IMR-90 (cell line): ENCODE measurements around the gene COL4A2.

Experiments
- BHLHE40 ChIP-seq: fragments of 150-350 bp; IDR thresholded peaks from 2 replicates; pipeline ENCODE4 v1.6.1; 2016; ENCODE audit warnings: mild to moderate bottlenecking, low read depth, low read length
- CEBPB ChIP-seq: IDR thresholded peaks from 2 replicates; pipeline ENCODE4 v1.6.1; 2012; ENCODE audit warnings: low read depth, low read length, improper control_type of control experiment
- FOS ChIP-seq: fragments of 150-350 bp; IDR thresholded peaks from 2 replicates; pipeline ENCODE4 v1.6.1; 2016; ENCODE audit warnings: low read depth, low read length
- MAFK ChIP-seq: IDR thresholded peaks from 2 replicates; pipeline ENCODE4 v1.6.1; 2012; ENCODE audit warnings: low read depth, low read length, improper control_type of control experiment
- MXI1 ChIP-seq: IDR thresholded peaks from 2 replicates; pipeline ENCODE4 v1.6.1; 2012; ENCODE audit warnings: low read depth, mild to moderate bottlenecking, low read length, moderate library complexity, borderline replicate concordance
- NFE2L2 ChIP-seq: fragments of 150-350 bp; IDR thresholded peaks from 2 replicates; pipeline ENCODE4 v1.6.1; 2016; ENCODE audit warnings: low read depth, mild to moderate bottlenecking, low read length
- POLR2A ChIP-seq: IDR thresholded peaks from 2 replicates; pipeline ENCODE4 v1.6.1; 2012; ENCODE audit warnings: mild to moderate bottlenecking, low read depth, low read length
- RAD21 ChIP-seq: IDR thresholded peaks from 2 replicates; pipeline ENCODE4 v1.6.1; 2012; ENCODE audit warnings: low read length, improper control_type of control experiment
- RCOR1 ChIP-seq: IDR thresholded peaks from 2 replicates; pipeline ENCODE4 v1.6.1; 2012; ENCODE audit warnings: mild to moderate bottlenecking, low read length, improper control_type of control experiment; ENCODE audit not compliant: insufficient replicate concordance
- RFX5 ChIP-seq: IDR thresholded peaks from 2 replicates; pipeline ENCODE4 v1.8.0; 2012; ENCODE audit warnings: low read depth, mild to moderate bottlenecking, low read length, moderate library complexity
- SMC3 ChIP-seq: fragments of 150-350 bp; IDR thresholded peaks from 2 replicates; pipeline ENCODE4 v1.6.1; 2016; ENCODE audit warnings: low read depth, mild to moderate bottlenecking, antibody characterized with exemption, low read length, moderate library complexity
- TF ChIP-seq, protein P1 (sequence below): conservative IDR thresholded peaks from 2 replicates; pipeline ENCODE4 v1.5.1; 2012; ENCODE audit warnings: mild to moderate bottlenecking, low read depth, low read length, improper control_type of control experiment
- TF ChIP-seq, protein P2 (sequence below): fragments of 150-350 bp; IDR thresholded peaks from 2 replicates; pipeline ENCODE4 v1.6.1; 2017; ENCODE audit warnings: mild to moderate bottlenecking, antibody characterized with exemption, low read length, low read depth

DNA sequence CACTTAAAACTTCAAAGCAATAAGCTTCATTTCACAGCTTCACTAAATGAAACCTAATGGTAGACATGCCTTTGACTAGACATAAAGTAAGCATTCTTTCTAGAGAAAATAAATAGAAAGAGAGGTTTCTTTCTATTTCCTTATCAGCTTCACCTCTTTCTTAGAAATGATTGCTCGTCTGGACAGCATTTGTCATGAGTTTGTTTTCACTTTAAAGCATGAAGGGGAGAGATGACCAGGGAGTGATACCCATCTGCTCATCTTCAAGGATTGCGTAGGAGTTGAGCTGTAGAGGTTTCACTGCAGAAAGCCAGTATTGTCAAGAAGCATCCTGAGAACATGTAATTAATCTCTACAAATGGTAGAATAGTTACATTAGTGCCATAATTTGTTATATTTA is 61.3 kb downstream of the COL4A2 start:
- TF ChIP-seq POLR2A (no peak), RFX5 (no peak), RCOR1 (no peak), BHLHE40 (no peak), NFE2L2 (no peak), RAD21 (no peak), MXI1 (no peak), MAFK (no peak), CEBPB (peak; percentile 48), SMC3 (no peak), FOS (0 out of 2 replicates have a peak, but pooled peaks have one; percentile 24)
- TF ChIP-seq, protein P1, sequence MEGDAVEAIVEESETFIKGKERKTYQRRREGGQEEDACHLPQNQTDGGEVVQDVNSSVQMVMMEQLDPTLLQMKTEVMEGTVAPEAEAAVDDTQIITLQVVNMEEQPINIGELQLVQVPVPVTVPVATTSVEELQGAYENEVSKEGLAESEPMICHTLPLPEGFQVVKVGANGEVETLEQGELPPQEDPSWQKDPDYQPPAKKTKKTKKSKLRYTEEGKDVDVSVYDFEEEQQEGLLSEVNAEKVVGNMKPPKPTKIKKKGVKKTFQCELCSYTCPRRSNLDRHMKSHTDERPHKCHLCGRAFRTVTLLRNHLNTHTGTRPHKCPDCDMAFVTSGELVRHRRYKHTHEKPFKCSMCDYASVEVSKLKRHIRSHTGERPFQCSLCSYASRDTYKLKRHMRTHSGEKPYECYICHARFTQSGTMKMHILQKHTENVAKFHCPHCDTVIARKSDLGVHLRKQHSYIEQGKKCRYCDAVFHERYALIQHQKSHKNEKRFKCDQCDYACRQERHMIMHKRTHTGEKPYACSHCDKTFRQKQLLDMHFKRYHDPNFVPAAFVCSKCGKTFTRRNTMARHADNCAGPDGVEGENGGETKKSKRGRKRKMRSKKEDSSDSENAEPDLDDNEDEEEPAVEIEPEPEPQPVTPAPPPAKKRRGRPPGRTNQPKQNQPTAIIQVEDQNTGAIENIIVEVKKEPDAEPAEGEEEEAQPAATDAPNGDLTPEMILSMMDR = no peak
- TF ChIP-seq, protein P2, sequence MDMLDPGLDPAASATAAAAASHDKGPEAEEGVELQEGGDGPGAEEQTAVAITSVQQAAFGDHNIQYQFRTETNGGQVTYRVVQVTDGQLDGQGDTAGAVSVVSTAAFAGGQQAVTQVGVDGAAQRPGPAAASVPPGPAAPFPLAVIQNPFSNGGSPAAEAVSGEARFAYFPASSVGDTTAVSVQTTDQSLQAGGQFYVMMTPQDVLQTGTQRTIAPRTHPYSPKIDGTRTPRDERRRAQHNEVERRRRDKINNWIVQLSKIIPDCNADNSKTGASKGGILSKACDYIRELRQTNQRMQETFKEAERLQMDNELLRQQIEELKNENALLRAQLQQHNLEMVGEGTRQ = no peak
